ENCODE results near the gene ODR4.
"Not testable (repeated sequence)": the region's sequence is repeated elsewhere in the genome, so short reads cannot be mapped to it uniquely, and the experiment has no call there.

The ODR4 gene

DNA sequence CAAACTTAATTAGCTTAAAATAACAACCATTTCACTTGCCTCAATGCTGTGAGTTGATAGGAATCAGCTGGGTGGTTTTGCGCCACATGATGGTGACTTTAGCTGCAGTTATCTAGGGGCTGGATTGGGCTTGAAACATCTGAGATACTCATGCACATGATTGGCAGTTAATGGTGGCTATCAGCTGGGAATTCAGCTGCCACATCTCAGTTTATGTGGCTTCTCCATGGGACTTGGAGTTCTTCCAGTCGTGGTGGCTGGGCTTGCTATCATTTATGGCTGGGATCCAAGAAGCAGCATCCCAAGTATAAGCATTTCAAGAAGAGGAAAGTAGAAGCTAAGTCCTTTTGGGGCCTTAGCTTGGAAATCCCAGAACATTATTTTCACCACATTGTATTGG, 48.9 kb downstream of the ODR4 start:
- DNase-seq, result no peak

DNA sequence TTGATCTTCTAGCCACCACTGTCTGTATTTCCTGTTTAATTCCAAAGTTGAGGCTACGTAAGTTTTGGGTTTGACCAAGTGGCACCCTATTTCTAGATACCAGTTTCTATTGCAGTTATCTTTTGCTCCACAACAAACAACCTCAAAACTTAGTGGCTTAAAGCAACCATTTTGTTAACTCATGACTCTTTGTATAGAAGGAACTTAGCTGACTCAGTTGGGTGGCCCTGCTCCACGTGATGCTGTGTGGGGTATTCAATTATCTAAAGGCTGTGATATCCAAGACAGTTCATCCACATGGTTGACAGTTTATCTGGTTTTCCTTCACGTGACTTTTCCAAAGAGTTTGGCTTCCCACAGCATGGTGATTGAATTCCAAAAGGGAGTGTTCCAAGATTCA, 50.5 kb downstream of the ODR4 start:
- DNase-seq, result no peak

DNA sequence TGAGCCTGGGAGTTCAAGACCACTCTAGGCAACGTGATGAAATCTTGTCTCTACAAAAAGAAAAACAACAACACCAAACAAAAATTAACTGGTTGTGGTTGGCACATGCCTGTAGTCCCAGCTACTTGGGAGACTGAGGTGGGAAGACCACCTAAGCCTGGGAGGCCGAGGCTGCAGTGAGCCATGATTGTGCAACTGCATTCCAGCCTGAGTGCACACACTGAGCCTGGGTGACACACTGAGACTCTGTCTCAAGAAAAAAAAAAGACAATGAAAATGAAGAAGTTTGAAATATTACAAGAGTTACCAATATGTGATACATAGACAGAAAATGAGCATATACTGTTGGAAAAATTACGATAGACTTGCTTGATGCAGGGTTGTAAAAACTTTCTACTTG, 53.4 kb downstream of the ODR4 start:
- no peak for DNase-seq

DNA sequence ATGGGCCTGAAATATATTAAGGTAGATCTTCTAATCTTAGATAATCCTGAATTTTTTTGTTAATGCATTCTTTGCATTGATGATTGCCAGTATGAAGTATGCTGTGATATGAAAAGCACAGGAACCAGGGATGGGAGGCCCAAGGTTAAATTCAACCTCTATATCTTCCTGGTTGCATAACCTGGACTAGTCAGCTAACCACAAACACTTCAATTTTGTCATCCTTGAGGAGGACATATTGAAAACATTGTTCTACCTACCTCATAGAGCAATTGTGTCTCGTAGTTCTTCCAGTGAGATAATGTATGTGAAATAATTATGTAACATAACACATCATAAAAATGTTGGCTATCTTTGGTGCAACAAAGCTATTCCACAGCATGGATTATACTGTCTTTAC, 59.7 kb downstream of the ODR4 start:
- no peak for DNase-seq

DNA sequence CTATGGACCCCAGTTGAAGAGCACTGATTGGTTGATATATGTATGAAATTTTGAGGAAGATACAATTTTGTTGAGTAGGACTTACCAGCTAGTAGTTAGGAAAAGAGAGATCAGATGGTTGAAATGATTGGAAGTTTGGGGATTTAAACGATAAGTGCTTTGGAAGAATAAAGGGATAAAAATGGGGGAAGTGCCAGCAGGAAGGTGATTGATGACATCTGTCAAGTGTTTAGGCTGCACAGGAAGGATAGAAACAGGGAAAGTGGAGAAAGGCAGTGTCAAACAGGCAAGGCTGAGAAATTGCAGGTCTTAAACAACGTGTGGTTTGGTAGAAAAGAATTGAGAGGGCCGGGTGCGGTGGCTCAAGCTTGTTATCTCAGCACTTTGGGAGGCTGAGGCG, 62.9 kb downstream of the ODR4 start:
- no peak for DNase-seq

DNA sequence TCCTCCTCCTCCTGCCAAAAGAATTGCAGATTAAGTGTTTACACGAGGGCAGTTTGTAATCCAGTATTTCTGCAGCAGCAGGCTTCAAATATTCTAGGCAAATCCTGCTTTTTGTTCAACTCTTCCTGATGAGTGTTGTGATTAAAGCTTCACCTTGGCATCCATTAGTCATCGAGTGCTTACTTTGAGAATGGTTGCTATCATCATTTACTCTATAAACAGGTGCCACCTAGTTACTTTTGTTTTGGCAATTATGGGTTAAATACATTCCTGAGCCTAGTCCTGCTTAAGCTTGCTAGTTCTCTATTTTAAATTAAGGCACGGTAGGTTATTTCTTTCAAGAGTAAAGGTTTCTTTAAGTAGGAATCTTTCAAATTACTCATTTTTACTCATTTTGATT, 64.9 kb downstream of the ODR4 start:
- no peak for DNase-seq

DNA sequence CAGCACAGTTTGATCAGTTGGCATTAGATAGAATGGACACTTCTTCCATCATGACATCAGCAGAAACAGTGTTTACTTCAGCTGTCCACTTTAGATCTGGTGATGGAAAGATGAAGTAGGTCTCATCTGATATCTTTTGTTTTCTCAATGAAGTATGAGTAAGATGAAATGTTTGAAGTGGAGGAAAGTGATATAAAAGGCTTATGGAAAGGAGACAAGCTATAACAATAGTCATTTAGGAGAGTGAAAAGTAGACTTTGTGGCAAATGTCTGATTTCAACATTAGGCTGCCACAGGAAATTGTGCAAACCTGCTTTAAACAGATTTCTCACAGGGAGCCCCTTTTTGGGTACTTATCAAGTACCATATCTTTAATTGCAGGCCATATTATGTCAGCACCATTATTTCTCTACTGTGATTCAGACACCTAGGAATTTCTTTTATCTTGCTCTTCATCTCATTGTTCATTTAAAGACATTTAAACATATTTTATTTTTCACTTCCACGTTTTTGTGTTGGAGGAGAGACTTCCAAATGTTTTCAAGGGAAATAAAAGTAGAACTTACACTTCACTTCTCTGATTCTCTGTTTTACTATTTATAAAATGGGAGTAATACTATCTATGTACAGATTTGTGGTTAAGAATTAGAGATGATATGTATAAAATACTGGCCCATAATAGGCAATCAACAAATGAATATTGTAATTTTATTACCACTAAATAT, 67.2 kb downstream of the ODR4 start:
- DNase-seq, result no peak

DNA sequence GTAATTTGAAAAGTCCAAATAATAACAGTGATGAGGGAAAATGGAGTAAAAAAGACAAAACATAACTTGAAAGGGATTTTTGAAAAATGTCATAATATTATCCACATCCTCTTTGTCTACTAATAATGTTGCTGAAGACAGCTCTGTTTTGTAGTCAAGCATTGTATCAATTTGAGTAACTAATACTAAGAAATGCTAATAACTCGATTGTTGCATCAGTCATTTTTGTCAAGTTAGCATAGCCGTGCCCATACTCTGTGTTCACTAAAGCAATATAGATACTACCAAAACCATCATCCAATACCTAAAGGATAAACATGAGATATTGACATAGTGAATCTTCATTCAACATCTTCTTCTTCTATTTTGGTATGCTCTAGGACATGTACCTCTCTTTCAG, 68.0 kb downstream of the ODR4 start:
- no peak for DNase-seq

DNA sequence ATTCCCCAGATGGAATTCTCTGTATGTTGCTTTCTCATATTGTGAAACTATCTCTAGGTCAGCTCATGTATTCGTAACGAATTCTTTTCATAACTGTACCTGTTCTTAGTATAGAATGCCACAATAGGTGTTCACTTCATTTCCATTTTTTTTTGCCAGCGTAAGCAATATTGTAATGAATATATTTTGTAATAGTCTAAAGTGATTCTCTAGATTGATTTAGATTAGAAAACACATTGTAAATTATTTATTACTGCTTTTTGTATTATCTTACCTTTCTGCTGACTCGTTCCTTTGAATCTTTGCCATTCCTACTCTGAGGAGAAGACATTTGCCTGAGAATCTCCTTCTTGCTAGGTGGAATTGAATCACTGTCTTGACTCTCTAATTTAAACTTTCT, 70.5 kb downstream of the ODR4 start:
- no peak for DNase-seq

DNA sequence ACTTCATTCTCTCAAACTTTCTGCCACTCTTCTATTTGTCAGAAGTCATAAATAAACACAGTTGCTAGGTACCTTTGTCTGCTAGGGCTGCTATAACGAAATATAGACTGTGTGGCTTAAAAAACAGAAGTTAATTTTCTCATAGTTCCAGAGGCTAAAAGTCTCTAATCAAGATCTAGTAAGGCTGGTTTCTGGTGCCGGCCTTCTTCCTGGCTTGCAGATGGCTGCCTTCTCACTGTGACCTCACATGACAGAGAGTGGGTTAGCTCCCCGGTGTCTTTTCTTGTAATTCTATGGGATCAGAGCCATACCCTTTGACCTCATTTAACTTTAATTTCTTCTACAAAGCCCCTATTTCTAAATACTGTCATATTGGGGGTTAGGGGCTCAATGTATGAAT, 79.3 kb downstream of the ODR4 start:
- no peak for DNase-seq

DNA sequence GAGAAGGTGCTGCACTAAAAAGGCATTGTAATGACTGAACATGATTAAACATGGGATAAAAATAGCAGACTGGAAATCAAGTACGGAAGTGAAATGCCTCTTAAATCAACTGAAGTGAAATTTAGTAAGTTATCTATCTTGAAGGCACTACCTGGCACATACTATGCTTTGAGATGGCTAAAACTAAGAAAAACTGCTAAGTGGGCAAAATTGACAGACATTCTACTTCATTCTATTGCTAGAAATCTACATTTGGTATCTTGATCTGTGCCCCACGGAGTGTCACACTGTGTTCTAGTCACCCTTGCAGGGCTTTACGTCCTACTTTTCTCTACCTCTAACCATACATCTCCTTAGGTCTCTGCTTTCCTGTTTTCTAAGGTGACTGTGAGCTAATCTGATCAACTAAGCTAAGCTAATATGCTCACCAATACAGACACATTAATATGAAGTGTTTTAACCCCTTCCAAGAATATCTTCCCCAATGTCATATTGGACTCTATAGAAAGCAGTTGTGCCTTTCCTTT, 81.2 kb downstream of the ODR4 start:
- no peak for DNase-seq

DNA sequence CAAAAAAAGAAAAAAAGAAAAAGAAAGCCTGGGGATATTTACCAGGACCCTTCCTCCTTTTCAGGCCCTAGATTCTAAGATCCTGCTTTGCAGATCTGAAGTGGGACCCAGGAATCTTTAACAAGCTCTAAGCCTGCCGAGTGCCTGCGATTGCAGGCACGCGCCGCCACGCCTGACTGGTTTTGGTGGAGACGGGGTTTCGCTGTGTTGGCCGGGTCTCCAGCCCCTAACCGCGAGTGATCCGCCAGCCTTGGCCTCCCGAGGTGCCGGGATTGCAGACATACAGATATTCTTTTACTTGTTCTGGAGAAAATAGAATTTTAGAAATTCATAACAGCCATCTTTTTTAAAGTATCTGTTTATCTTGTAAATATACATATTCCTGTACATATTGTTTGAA, 83.5 kb downstream of the ODR4 start:
- DNase-seq, result not testable (repeated sequence)

DNA sequence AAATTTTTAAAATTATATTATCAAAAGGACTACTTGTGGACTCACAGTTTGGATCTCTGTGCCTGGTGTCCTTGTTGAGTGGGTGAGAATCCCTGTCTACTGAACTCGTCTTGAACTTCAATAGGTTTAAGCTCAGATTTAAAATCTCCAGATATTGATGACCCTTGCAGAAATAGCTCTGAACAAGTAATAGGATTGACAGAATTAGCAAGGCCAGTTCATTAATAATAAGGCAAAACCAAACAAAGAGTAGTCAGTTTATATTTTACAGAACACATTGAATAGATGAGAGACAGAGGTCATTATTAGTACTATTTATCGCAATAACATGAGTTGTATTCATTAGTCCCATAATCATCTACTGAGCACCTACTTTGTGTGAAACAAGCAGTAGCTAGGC, 85.4 kb downstream of the ODR4 start, which contains the start of gene PDC:
Gene PDC (minus strand): TSS at position 101 of the 400 bp plus-strand sequence. CDS start 11,655 bp downstream, outside the sequence.
- DNase-seq, result no peak

DNA sequence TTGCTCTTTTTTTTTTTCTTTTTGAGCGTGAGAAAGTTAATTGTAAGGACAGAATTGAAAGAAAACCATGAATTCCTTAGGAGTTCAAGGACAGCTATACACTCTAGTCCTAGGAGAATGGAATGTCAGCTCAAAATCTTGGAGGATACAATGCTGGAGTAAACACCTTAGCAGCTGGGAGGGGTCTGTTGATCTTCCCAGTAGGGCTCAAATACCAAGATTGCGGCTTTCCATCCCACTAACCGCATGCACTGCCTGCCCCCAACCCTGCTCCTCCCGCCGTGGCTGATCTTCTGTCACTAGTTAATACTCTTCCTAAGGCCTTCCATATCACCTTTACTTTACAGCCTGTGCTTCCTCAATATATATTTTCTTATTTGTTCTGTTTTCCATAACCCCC, 87.9 kb downstream of the ODR4 start:
- no peak for DNase-seq

DNA sequence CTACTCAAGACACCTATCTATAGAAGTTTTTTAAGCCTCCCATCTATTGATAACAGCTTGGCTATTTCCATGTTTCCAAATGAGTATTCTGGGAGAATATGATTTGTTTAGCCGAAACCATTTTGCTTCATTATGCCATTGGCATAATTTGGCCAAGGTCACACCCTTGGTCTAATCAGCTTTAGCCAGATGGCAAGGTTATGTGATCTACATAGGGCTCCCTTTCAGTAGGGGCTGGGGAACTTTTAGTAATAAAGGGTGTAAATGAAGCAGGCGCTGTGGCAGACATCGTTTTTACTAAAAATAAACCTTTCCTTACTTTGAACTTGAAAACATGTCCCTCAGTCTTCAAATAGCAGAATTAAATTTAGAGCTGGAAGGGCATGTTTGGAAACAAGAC, 88.3 kb downstream of the ODR4 start:
- DNase-seq, result no peak

DNA sequence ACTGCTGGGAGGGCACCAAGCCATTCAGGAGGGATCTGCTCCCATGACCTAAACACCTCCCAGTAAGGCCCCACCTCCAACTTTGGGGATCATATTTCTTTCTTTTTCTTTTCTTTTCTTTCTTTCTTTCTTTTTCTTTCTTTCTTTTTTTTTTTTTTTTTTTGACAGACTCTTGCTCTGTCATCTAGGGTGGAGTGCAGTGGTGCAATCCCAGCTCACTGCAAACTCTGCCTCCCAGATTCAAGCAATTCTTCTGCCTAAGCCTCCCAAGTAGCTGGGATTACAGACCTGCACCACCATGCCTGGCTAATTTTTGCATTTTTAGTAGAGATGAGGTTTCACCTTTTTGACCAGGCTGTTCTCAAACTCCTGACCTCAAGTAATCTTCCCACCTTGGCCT, 89.9 kb downstream of the ODR4 start:
- not testable (repeated sequence) for DNase-seq

DNA sequence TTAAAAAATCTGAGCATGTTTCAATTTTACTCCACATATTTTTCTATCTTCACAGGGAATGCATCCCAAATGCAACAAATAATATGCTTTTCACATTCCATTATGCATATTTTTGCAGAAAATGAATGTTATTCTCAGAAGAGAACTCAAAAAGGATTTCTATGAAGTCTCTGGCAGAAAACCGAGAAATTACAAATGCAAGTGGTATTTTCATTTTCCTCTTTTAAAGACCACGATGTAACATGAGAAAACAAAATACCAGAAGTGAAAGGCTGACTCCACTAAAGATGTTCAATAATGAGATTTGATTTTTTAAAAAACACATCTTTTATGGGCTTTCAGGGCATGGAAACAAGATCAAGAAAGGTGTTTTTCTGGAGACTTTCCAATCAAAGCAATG, 90.3 kb downstream of the ODR4 start:
- no peak for DNase-seq

All from central memory CD4-positive, alpha-beta T cell (primary cell).